HEK293 (cell line): ENCODE data around the gene NDUFAF5.

ENCODE experiments used
- CTCF ChIA-PET: fragments of 350-600 bp; formaldehyde crosslinking; extraction: SDS; loops from one replicate; lab custom pipeline; 2021; ENCODE audit warnings: antibody characterized with exemption; lab: Yijun Ruan, JAX
- POLR2A ChIA-PET: fragments of 300-600 bp; formaldehyde crosslinking; extraction: SDS; loops from one replicate; lab custom pipeline; 2020; ENCODE audit warnings: antibody characterized with exemption, inconsistent platforms; lab: Yijun Ruan, JAX
- H3K27ac ChIP-seq: fragments of 200-500 bp; sonication (Bioruptor generic); 2 replicates; pipeline ENCODE4 v1.5.1; 2014; ENCODE audit warnings: low read depth, low read length, control low read depth, inconsistent platforms; ENCODE audit errors: extremely low read depth
- H3K36me3 ChIP-seq, 2 experiments: fragments of 200-500 bp in 1 of 2; sonication (Bioruptor generic) in 1 of 2; 1 replicate in 1 of 2; 2 replicates in 1 of 2; pipeline ENCODE4 v1.5.1; 2014 to 2017; ENCODE audit warnings: inconsistent platforms in 2 of 2, low read length in 2 of 2; ENCODE audit not compliant: control insufficient read depth in 2 of 2, insufficient read depth in 1 of 2
- H3K4me1 ChIP-seq: fragments of 200-500 bp; sonication (Bioruptor generic); 2 replicates; pipeline ENCODE4 v1.5.1; 2014; ENCODE audit warnings: mild to moderate bottlenecking, low read length, inconsistent platforms; ENCODE audit not compliant: control insufficient read depth, insufficient read depth
- H3K4me3 ChIP-seq: 2 replicates; pipeline ENCODE4 v1.5.1; 2011; ENCODE audit warnings: low read depth, mild to moderate bottlenecking, control low read depth, low read length, moderate library complexity
- H3K9me3 ChIP-seq: fragments of 200-500 bp; sonication (Bioruptor generic); 2 replicates; pipeline ENCODE4 v1.5.1; 2014; ENCODE audit warnings: low read depth, low read length, inconsistent platforms; ENCODE audit not compliant: control insufficient read depth, insufficient read depth
- AEBP2 ChIP-seq: fragments of 450-650 bp; formaldehyde crosslinking; IDR thresholded peaks from 2 replicates; pipeline ENCODE4 v1.5.1; 2016; ENCODE audit warnings: missing biosample characterization, missing genetic modification characterization, borderline replicate concordance
- BCL11B ChIP-seq: fragments of 450-650 bp; formaldehyde crosslinking; IDR thresholded peaks from 2 replicates; pipeline ENCODE4 v1.5.1; 2016; ENCODE audit warnings: low read depth, missing biosample characterization, missing genetic modification characterization
- FEZF1 ChIP-seq: fragments of 450-650 bp; formaldehyde crosslinking; IDR thresholded peaks from 2 replicates; pipeline ENCODE4 v1.5.1; 2016; ENCODE audit warnings: missing biosample characterization, missing genetic modification characterization
- GFI1B ChIP-seq: fragments of 450-650 bp; formaldehyde crosslinking; IDR thresholded peaks from 2 replicates; pipeline ENCODE4 v1.5.1; 2016; ENCODE audit warnings: missing biosample characterization, missing genetic modification characterization
- GLI2 ChIP-seq: fragments of 450-650 bp; formaldehyde crosslinking; IDR thresholded peaks from 2 replicates; pipeline ENCODE4; 2017; ENCODE audit warnings: missing biosample characterization, missing genetic modification characterization, low read depth, borderline replicate concordance
- HIC1 ChIP-seq: fragments of 450-650 bp; formaldehyde crosslinking; IDR thresholded peaks from 2 replicates; pipeline ENCODE4 v1.5.1; 2016; ENCODE audit warnings: missing biosample characterization, missing genetic modification characterization
- KLF8 ChIP-seq: fragments of 450-650 bp; formaldehyde crosslinking; IDR thresholded peaks from 2 replicates; pipeline ENCODE4 v1.5.1; 2016; ENCODE audit warnings: missing biosample characterization, missing genetic modification characterization
- OVOL3 ChIP-seq: fragments of 450-650 bp; formaldehyde crosslinking; IDR thresholded peaks from 2 replicates; pipeline ENCODE4 v1.5.1; 2016; ENCODE audit warnings: missing biosample characterization, missing genetic modification characterization
- SETDB1 ChIP-seq: IDR thresholded peaks from one replicate; pipeline ENCODE4 v1.6.1; 2017; ENCODE audit warnings: mild to moderate bottlenecking, low read length, moderate library complexity, mixed read lengths; ENCODE audit not compliant: insufficient read length
- SP3 ChIP-seq: fragments of 450-650 bp; formaldehyde crosslinking; IDR thresholded peaks from 2 replicates; pipeline ENCODE4 v1.5.1; 2016; ENCODE audit warnings: missing biosample characterization, missing genetic modification characterization
- TSHZ1 ChIP-seq: fragments of 450-650 bp; formaldehyde crosslinking; IDR thresholded peaks from 2 replicates; pipeline ENCODE4 v1.5.1; 2016; ENCODE audit warnings: missing biosample characterization, missing genetic modification characterization, borderline replicate concordance
- ZBTB1 ChIP-seq: fragments of 450-650 bp; formaldehyde crosslinking; IDR thresholded peaks from 2 replicates; pipeline ENCODE4 v1.5.1; 2016; ENCODE audit warnings: missing biosample characterization, missing genetic modification characterization
- ZBTB26 ChIP-seq: fragments of 450-650 bp; formaldehyde crosslinking; optimal IDR thresholded peaks from 2 replicates; pipeline ENCODE3; 2016; ENCODE audit warnings: missing biosample characterization, mild to moderate bottlenecking, missing genetic modification characterization
- ZFHX2 ChIP-seq: fragments of 450-650 bp; formaldehyde crosslinking; conservative IDR thresholded peaks from 2 replicates; pipeline ENCODE4 v1.5.1; 2016; ENCODE audit warnings: missing biosample characterization, missing genetic modification characterization
- ZNF133 ChIP-seq: fragments of 450-650 bp; formaldehyde crosslinking; IDR thresholded peaks from 2 replicates; pipeline ENCODE4 v1.5.1; 2016; ENCODE audit warnings: missing biosample characterization, missing genetic modification characterization
- ZNF146 ChIP-seq: fragments of 450-650 bp; formaldehyde crosslinking; IDR thresholded peaks from 2 replicates; pipeline ENCODE4 v1.5.1; 2016; ENCODE audit warnings: missing biosample characterization, missing genetic modification characterization
- ZNF211 ChIP-seq: fragments of 450-650 bp; formaldehyde crosslinking; IDR thresholded peaks from 2 replicates; pipeline ENCODE4 v1.5.1; 2016; ENCODE audit warnings: low read depth, missing biosample characterization, missing genetic modification characterization
- ZNF362 ChIP-seq: fragments of 450-650 bp; formaldehyde crosslinking; IDR thresholded peaks from 2 replicates; pipeline ENCODE4 v1.5.1; 2016; ENCODE audit warnings: missing biosample characterization, missing genetic modification characterization
- ZNF473 ChIP-seq: fragments of 450-650 bp; formaldehyde crosslinking; IDR thresholded peaks from 2 replicates; pipeline ENCODE4 v1.5.1; 2017; ENCODE audit warnings: missing biosample characterization, missing genetic modification characterization
- ZNF555 ChIP-seq: fragments of 450-650 bp; formaldehyde crosslinking; conservative IDR thresholded peaks from 2 replicates; pipeline ENCODE4 v1.5.1; 2017; ENCODE audit warnings: missing biosample characterization, mild to moderate bottlenecking, missing genetic modification characterization, inconsistent platforms
- ZNF654 ChIP-seq: fragments of 450-650 bp; formaldehyde crosslinking; IDR thresholded peaks from 2 replicates; pipeline ENCODE4 v1.5.1; 2016; ENCODE audit warnings: low read depth, missing biosample characterization, missing genetic modification characterization
- ZNF677 ChIP-seq: fragments of 450-650 bp; IDR thresholded peaks from 2 replicates; pipeline ENCODE4 v1.5.0; 2018; ENCODE audit warnings: missing biosample characterization, mild to moderate bottlenecking, missing genetic modification characterization, moderate library complexity
- ZNF704 ChIP-seq: fragments of 450-650 bp; formaldehyde crosslinking; IDR thresholded peaks from 2 replicates; pipeline ENCODE4 v1.5.1; 2016; ENCODE audit warnings: missing biosample characterization, missing genetic modification characterization
- ZNF76 ChIP-seq: fragments of 450-650 bp; formaldehyde crosslinking; IDR thresholded peaks from 2 replicates; pipeline ENCODE4; 2016; ENCODE audit warnings: low read depth, missing biosample characterization, missing genetic modification characterization, borderline replicate concordance

Gene NDUFAF5

GRCh38 chr20:13821876-13822275 is 37.0 kb downstream of the NDUFAF5 start:
- peaks cover 11 to 25% of the 10 kb centered on the region in 2 experiments for H3K36me3 ChIP-seq
- no peak overlapping the region for H3K27ac ChIP-seq
- H3K9me3 ChIP-seq, result no peaks in the 10 kb centered on the region
- ChIA-PET CTCF (interaction anchor here (0.6 to 5.3 kb wide), 3 partner anchors 50 to 233 kb away, joined by 3 to 63 read pairs (median 4); no protein-coding TSS in a partner anchor), POLR2A (no interaction called here)
- no peaks in the 10 kb centered on the region for H3K4me1 ChIP-seq
- H3K4me3 ChIP-seq, result no peak overlapping the region
- TF ChIP-seq OVOL3 (no peak), SETDB1 (no peak), BCL11B (tag by site-specific recombination) (no peak), ZBTB26 (tag by site-specific recombination) (no peak), FEZF1 (tag by site-specific recombination) (no peak), ZNF677 (tag by site-specific recombination) (no peak)

- ChIA-PET CTCF (interaction anchor here (0.7 to 1.1 kb wide), 2 partner anchors 50 to 230 kb away, joined by 4 to 5 read pairs; no protein-coding TSS in a partner anchor), POLR2A (no interaction called here)
- Histone ChIP-seq H3K4me1 (no peaks in the 10 kb centered on the region), H3K27ac (no peak overlapping the region)
- no peak for TF ChIP-seq AEBP2
- TF ChIP-seq ZNF555 (tag by site-specific recombination), result no peak
- TF ChIP-seq KLF8 (tag by site-specific recombination), result no peak
- TF ChIP-seq ZNF654, result no peak
- TF ChIP-seq ZNF146 (tag by site-specific recombination), result no peak
- no peak for TF ChIP-seq GFI1B (tag by site-specific recombination)
- no peak for TF ChIP-seq ZNF473 (tag by site-specific recombination)
- no peak for TF ChIP-seq OVOL3
- TF ChIP-seq ZFHX2 (tag by site-specific recombination), result no peak
- TF ChIP-seq HIC1, result no peak
- TF ChIP-seq ZNF362 (tag by site-specific recombination), result no peak
- TF ChIP-seq ZBTB1 (tag by site-specific recombination), result no peak
- TF ChIP-seq SP3 (tag by site-specific recombination), result no peak
- TF ChIP-seq ZNF133 (tag by site-specific recombination), result no peak
- TF ChIP-seq GLI2 (tag by site-specific recombination), result no peak
- no peak for TF ChIP-seq ZNF704 (tag by site-specific recombination)
- no peak for TF ChIP-seq BCL11B (tag by site-specific recombination)
- no peak for TF ChIP-seq ZNF211
- no peak for TF ChIP-seq ZNF76 (tag by site-specific recombination)
- no peak for TF ChIP-seq TSHZ1 (tag by site-specific recombination)
- TF ChIP-seq, all 188 proteins: peak for 0
- H3K4me3 ChIP-seq, result no peak overlapping the region
- no peaks in the 10 kb centered on the region for H3K9me3 ChIP-seq
- H3K36me3 ChIP-seq, result peaks cover 6 to 20% of the 10 kb centered on the region in 2 experiments
Observed at GRCh38 chr20:13822459-13822858, 37.6 kb downstream of the NDUFAF5 start.
